ENCODE data around the gene PCYT2.

Gene PCYT2

DNA sequence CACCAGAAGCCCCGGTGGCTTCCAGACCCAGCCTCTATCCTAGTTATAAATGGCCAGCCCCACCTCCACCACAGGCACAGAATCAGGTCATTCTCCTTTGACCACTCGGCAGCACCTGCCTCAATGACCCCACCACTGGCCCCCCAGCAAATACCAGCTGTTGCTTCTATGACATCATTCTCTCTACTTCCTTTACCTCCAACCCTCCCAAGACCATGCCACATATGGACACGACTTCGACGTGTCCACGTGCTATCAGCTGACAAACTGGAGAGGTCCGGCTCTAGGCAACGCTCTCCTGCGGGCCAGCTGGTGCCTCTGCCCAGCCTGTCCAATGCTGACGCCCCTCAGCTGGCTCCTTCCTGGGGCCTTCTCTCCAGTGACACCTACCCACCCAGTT lies 25.7 kb downstream of the PCYT2 start:
- peaks cover 80% of the 10 kb centered on the region for H3K36me3 ChIP-seq
- no peaks in the 10 kb centered on the region for H3K9me3 ChIP-seq
- no peaks in the 10 kb centered on the region for H3K27me3 ChIP-seq
- no peak for DNase-seq
- TF ChIP-seq, protein P1, sequence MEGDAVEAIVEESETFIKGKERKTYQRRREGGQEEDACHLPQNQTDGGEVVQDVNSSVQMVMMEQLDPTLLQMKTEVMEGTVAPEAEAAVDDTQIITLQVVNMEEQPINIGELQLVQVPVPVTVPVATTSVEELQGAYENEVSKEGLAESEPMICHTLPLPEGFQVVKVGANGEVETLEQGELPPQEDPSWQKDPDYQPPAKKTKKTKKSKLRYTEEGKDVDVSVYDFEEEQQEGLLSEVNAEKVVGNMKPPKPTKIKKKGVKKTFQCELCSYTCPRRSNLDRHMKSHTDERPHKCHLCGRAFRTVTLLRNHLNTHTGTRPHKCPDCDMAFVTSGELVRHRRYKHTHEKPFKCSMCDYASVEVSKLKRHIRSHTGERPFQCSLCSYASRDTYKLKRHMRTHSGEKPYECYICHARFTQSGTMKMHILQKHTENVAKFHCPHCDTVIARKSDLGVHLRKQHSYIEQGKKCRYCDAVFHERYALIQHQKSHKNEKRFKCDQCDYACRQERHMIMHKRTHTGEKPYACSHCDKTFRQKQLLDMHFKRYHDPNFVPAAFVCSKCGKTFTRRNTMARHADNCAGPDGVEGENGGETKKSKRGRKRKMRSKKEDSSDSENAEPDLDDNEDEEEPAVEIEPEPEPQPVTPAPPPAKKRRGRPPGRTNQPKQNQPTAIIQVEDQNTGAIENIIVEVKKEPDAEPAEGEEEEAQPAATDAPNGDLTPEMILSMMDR (IDR thresholded peaks at IDR 0.05; ENCODE audit: low read depth, low read length), result no peak
- no peak overlapping the region for H3K4me3 ChIP-seq (ENCODE audit: low read depth, low read length)
- peaks cover 28% of the 10 kb centered on the region for H3K4me1 ChIP-seq

GRCh38 chr17:81884968-81885367 lies 26.2 kb downstream of the PCYT2 start:
- no peaks in the 10 kb centered on the region for H3K9me3 ChIP-seq
- no peak overlapping the region for H3K4me3 ChIP-seq (ENCODE audit: low read depth, low read length)
- H3K4me1 ChIP-seq, result peaks cover 25% of the 10 kb centered on the region
- no peaks in the 10 kb centered on the region for H3K27me3 ChIP-seq
- TF ChIP-seq, protein P1 (IDR thresholded peaks at IDR 0.05; ENCODE audit: low read depth, low read length), result no peak
- DNase-seq, result no peak
- H3K36me3 ChIP-seq, result peaks cover 75% of the 10 kb centered on the region

DNA sequence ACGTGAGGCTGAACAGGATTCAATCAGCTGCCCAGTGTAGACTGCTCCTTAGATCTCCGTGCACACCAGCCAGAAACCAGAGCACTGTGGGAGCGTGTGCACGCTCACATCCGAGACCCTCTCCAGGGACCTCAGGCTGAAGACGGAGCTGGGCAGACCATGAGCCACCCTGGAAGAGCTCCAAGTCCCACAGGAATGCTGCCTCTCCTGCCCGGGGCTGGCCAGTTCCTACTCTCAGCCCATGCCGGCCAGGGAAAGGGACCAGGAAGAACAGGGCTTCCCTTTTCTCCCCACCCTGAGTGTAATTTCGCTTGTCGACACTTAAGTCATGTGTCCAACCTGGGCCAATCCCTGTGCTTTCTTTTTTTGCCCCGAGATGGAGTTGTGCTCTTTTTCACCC lies 26.7 kb downstream of the PCYT2 start:
- Histone ChIP-seq H3K4me3 (ENCODE audit: low read depth, low read length) (no peak overlapping the region), H3K27me3 (no peaks in the 10 kb centered on the region), H3K9me3 (no peaks in the 10 kb centered on the region), H3K4me1 (peaks cover 21% of the 10 kb centered on the region), H3K36me3 (peaks cover 70% of the 10 kb centered on the region)
- TF ChIP-seq, protein P1 (IDR thresholded peaks at IDR 0.05; ENCODE audit: low read depth, low read length), result no peak
- DNase-seq, result peak; percentile 79

GRCh38 chr17:81879121-81879520 lies 32.1 kb downstream of the PCYT2 start:
- Histone ChIP-seq H3K4me1 (no peaks in the 10 kb centered on the region), H3K36me3 (peaks cover 27% of the 10 kb centered on the region), H3K9me3 (no peaks in the 10 kb centered on the region), H3K27me3 (no peaks in the 10 kb centered on the region), H3K4me3 (ENCODE audit: low read depth, low read length) (no peak overlapping the region)
- TF ChIP-seq, protein P1 (IDR thresholded peaks at IDR 0.05; ENCODE audit: low read depth, low read length), result no peak
- no peak for DNase-seq

GRCh38 chr17:81878294-81878693 lies 32.9 kb downstream of the PCYT2 start:
- Histone ChIP-seq H3K4me3 (ENCODE audit: low read depth, low read length) (no peak overlapping the region), H3K4me1 (no peaks in the 10 kb centered on the region), H3K27me3 (no peaks in the 10 kb centered on the region), H3K36me3 (peaks cover 19% of the 10 kb centered on the region), H3K9me3 (no peaks in the 10 kb centered on the region)
- TF ChIP-seq, protein P1 (IDR thresholded peaks at IDR 0.05; ENCODE audit: low read depth, low read length), result no peak
- DNase-seq, result no peak

GRCh38 chr17:81877569-81877968 lies 33.6 kb downstream of the PCYT2 start:
- H3K9me3 ChIP-seq, result no peaks in the 10 kb centered on the region
- H3K36me3 ChIP-seq, result peaks cover 17% of the 10 kb centered on the region
- DNase-seq, result no peak
- no peak overlapping the region for H3K4me3 ChIP-seq (ENCODE audit: low read depth, low read length)
- no peaks in the 10 kb centered on the region for H3K27me3 ChIP-seq
- H3K4me1 ChIP-seq, result no peaks in the 10 kb centered on the region
- TF ChIP-seq, protein P1 (IDR thresholded peaks at IDR 0.05; ENCODE audit: low read depth, low read length), result no peak

Measured in BE2C (cell line).